ENCODE results near the gene NR2F2.

NR2F2 gene

DNA sequence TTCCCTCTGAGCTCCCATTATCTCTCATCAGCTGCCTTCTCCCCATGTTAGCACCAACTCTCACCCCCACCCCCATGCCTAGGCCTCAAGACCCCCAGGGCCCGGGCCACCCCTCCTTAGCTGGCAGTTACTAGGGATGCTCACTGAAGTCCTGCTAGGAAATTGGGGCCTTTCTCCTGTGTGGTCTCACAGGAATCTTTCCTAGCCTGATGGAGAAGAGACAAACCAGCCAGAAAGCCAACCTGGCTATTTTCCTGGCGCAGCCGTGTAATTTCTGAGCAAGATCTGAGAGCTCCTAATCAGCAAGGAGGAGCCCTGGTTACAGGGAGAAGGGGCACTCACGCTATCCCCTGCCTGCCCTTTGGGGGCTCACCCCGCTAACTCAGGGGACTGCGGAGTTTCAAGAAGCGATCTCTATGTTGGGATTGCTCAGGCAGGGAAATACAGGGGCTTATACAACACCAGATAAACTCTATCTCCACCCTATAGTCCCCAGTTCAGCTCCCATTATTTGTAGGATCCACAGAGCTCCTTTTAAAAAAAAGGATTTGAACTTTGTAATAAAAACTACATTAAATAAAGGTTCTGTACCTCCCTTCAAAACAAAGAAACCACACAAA is 25.2 kb downstream of the NR2F2 start:
- DNase-seq: no peak

DNA sequence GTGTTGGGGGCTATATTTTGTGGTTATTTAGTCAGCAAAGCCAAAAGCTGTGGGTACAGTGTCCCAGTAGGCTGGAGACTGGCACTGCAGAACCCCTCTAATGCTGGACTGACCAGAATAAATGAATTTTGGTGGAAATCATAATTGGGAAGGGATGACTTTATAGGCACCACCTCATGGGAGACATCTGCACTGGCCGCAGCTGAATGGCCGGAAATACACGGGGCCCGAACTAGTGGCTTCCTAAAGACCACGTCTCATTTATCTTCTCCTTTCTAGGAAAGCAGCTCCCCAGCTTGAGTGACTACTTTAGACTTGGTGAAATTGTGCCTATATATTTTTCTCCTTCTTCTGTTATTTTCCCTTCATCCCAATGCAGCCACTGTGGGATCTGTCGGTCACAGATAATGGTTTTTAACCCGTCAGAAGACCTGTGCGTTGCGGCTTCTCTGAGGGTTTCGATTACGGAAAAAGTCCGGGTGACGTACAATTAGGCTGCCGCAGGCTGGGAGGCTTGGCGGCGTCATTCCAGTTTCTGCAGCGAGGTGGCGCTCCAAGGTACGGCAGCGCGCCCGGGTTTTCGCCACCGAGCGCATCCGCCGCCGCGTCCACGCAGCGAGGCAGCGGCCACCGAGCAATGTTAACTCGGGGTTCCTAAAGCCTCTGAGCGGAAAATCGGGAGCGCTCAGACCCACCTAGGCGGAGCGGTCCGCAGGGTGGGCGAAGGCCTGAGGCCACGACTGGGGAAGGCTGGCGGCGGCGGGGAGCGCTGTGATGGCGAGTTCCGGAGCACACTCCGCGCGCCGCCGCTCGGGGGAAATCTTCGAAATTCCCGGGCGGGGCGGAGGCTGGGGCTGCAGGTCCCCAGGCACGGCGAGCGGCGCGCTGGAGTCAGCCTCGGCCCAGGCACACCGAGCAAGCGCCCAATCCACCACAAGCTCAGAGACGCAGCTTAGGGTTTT is 26.3 kb downstream of the NR2F2 start:
- no peak for DNase-seq

DNA sequence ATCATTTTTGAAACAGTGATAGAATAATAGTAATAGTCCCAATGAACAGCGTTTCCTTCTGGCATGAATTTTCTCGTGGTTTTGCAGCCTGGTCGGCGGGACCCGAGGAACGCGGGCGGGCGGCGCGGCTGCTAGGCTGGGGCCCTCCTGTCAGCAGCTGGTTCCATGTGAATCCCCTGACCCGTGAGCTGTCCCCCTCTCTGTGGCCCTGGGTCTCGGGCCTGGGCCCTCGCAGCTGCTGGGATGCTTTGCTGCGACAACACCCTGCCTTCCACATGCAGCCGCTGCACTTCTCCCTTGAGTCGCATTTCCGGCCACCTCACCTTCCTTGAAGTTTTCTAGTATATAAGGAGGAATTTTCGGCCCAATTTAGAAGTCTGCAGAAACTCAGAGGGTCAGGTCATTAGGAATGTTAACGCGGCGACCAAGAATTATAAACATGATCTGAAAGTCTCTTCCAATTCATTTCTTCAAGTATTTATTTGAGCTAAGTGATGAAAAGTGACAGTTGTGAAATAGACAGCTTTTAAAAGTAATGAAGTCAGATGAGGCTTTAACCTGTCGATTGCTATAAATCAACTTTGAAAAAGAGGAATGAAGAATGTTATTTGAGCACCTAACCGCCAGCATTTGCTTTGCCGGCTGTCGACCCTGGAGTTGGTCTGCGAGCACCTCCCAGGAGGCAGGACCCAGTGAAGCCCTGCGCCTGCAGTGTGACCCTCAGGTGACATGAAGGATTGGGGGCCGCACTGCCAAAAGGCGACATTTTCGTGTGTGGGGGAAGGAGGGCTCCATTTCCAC is 27.7 kb downstream of the NR2F2 start:
- no peak for DNase-seq

DNA sequence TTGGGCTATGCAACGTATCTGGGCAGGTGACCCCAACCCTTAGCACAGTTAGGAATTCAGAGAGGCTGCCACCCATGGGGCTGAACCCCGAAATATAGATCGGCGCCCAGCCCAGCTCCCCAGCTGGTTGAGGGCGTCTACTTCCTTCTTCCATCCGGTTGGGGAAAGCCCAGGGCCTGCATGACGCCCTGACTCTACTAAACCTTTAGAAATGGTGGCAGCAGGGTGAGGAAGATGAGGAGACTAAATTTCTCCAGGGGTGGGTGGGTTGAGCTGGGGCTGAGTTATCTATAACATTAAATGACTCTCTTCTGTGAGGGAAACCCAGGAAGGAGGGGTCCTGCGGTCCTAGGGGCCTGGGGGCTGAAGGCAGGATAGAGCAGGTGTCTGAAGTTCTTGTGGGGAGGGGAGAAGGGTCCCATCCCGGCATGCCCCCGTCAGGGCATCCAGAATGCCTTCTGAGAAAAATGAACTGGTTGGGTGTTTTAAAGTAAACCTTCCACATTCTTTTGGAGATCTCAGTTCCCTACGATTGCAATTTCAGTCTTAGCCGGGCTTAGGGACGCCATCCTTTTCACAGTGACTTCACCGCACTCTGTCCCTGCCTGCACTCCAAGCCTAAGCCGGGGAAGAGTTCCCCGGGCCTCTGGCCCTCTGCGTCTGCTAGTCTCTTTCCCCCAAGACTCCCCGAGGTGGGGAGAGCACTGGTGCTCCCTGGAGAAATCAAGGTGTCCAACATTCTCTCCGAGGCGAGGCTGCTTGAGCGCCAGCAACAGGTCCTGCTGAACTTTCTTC is 28.5 kb downstream of the NR2F2 start:
- no peak for DNase-seq

DNA sequence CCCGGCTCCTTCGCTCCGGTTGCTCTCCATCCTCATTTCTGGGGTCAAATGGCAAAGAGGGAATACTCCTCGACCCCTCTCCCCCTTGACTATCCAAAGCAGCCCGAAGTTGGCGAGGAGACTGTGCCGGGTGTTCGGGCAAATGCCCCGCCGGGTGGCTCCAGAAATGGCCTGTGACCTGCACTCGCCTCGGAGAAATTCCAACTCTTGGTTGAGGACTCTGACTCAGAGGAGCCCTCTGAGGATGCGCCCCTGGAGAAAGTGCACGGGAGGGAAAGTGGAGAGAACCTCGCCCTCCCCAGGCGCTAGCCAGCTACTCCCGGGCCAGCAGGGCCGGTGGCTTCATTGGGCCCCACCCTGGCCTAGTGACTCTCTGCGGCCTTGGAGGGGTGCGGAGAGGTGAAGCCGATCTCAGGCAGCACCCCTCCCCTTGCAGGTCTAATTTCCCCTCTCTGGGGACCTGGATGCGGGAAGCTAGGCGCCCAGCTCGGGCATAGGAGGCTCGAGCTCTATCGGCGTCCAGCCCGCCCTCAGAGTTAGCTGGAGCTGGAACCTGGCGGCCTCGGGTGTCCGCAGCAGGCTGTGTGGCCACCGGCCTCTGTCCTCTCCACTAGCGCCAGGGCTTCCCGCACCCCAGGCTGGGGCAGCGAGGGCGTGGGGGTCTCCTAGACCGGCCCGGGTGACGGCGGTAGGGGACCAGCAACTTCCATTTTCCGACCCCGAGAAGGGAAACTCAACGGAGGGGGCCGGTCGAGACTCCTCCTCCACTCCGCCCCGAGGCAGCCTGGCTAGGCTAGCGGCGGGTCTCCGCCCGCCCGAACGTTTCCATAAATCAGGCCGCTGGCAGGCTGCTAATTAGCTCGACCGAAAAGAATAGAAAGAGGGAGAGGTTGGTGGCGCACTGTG is 29.4 kb downstream of the NR2F2 start:
- no peak for DNase-seq

DNA sequence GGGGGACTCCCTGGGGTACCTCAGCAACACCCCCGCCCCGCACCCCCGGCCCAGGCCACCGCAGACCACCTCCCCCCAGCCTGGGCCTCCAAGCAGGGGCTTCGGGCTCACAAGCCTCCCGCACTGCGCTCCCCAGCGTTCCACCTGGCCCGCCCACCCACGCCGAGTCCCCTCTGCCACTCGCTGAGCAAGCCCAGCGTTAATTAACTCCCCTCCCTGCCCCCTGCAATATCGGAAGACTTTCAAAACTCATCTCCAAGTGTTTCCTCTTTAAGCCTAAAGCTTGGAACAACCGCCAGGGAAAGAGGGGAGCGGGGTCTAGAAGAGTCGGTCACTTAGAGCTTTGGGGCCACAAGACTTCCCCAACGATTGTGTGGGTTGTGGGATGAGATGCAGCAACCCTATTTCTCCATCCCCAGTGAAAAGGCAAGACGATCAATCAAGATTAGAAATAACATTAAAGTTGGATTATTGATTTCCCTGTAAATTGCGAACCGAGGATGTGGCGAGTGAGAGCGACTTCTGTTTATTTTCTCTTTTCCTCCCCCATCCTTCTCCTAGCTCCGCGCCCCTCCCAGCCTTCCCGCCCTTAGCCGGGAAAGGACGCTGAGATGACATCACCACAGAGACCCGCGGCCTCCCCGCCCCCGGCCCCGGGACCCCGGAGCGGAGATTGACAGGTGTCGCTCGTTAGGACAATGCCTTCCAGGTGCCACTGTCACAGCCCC is 30.2 kb downstream of the NR2F2 start:
- DNase-seq: no peak

DNA sequence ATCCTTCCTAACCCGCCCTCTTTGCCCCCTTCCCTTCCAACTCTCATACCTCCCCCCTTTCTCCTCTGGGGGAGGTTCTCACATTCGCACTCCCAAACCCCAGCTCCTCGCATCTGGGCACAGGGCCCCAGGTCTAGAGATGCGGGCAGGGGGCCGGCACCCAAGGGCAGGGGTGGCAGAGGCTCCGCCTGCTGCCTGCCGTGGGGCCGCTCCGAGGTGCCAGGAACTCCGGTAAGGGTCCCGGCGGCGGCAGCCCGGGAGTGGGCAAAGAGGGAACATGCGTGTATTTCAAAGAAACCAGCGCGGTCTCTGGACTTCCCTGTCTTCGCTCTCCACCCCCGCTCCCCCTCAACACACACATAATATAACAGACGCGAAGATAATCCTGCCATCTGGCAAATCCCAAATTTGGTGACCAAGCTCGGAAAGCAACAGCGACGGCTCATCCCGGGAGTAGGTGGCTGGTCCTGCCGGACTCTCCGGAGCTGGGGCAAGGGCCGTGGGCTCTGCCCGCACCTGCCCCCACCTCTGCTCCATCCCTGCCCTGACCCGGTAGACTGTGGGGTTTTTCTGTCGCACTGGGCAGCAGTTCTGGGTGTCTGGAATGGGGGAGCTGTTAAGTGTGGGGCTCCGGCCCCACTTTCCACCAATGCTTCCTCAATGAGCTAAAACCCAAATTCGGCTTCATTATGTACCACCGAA is 31.0 kb downstream of the NR2F2 start:
- DNase-seq: no peak

DNA sequence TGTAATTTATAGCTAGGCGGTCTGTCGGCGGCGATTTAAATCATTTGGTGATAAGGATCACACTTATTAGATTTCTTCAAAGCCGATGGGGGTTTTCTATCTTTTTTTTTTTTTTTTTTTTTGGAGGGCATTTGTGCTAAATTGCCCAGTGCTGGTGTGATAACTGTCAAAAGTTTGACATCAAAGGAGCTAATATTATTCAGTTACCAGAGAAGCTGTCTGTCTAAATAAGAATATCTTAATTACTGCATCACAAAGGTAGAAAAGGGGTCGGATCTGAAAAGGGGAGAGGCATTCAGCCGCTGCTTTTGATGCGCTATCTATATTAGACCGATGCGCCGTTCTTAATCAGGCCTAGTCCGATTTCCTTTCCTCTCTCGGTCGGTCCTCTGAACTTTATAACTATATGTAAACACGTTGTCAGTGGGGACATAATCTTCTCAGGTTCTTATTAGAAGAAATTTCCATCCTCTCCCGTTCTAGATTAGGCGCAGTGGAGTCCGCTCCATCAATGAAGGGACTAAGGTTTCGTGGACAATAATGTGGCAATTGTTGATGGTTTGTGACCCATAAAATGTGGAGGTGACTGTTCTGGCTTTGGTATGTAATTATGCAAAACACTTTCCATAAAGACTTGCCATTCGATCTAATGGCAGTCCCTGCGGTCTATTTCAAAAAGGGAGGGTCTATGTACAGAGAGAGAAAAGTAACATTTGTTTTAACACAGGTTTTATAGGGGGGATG is 31.7 kb downstream of the NR2F2 start:
- DNase-seq: no peak

DNA sequence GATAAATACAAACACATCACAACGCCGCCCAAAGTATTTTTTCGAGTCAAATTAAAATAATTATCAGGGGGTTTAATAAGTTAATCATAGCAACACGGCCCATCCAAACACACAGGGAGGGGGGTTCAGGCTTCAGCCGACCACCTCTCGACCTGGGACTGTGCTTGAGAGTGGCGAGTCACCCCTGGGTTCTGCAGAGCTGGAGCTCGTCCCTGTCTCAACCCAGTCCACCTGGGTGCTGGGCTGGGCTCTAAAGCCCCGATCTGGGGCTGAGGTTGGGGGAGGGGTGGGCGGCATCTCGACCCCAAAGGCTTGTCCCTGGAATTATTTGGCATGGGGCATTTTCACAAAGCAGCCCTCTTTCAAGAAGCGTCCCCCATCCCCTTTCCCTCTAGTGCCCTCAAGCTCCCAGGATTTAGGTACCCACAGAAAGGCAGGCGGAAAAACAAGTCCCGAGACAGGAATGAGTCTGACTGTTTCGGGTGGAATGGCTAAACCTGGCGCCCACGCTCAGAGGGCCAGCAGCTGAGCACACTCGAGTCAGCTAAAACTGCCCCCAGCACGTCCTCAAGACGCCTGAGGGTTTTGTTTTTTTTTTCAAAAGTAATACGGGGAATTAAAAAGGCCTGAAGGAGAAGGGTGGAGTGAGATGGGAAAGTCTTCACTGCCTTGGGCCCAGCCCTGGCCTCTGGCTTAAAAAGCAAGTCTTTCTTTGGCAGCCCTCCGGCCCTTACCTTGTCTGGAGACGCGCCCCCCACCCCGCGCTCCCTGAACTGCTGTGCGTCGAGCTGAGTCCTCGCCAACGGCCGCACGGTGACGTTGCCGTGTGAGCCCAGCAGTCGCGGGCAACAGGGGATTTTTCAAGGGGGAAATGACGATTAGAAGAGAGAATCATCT is 32.5 kb downstream of the NR2F2 start:
- DNase-seq: no peak

DNA sequence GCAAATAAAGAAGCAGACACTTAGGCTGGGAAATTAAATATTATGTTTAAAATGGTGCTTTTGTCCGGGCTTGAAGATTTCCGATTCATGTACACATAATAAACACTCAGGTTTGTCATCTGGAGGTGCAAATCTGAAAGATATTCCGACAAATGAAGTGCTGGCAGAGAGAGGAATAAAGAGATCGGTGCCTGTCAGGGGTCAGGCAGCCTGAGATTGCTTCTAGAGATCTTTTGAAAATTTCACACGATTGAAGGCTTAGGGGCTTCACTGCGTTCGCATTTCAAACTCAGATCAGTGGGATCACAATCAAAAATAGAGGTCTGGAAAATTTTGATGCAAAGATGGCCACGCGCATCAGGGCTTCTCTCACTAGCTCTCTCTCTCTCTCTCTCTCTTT is 33.2 kb downstream of the NR2F2 start:
- no peak for DNase-seq

DNA sequence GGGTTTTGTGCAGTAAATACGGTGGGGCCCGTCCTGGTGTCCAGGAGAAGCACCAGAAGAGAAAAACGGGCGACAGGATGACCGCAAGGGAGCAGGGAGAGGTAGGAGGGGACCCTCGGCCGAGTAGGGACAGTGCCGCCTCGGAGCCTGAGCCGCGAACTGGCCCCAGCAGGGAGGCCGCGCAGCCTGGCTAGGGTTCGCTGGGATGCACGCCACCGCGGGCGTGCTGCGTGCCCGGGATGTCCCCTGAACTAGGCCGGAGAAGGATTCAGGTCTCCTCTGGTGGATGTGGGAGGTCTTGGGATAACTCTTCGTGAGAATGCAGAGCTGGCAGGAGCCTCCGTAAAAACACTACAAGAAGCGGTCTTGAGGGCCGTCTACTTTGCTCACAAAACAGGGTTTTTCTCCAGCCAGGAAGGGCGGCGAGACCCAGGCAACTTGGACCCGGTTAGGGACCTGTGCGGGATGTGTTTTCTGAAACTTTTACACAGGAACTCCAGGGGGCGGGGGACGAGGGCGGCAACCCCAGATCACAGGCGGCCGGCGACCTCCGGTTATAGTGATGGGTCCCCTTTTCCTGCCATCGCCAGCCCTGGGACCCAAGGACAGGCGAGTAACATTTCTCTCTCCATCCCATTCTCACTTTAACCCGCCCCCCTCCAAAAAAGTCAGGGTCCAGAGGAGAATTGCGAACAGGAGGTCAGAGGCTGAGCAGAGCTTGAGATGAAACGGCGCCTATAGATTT is 35.5 kb downstream of the NR2F2 start:
- no peak for DNase-seq

DNA sequence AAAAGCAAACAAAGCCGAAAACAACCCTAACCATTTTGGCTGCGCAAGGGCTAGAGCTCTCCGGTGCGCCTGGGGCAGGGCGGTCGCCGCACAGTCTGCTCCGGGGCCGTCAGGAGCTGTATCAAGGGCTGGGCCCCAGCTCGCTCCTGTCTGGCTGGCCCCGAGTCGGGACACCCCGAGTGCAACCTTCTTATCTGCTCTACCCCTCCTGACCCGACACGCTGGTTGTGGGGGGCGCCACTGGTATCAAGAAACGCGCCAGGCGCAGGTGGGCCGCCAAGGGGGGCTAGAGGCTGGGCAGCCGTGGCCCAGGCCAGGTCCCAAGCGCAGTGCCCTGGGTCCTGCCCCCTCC is 36.0 kb downstream of the NR2F2 start:
- DNase-seq: no peak

DNA sequence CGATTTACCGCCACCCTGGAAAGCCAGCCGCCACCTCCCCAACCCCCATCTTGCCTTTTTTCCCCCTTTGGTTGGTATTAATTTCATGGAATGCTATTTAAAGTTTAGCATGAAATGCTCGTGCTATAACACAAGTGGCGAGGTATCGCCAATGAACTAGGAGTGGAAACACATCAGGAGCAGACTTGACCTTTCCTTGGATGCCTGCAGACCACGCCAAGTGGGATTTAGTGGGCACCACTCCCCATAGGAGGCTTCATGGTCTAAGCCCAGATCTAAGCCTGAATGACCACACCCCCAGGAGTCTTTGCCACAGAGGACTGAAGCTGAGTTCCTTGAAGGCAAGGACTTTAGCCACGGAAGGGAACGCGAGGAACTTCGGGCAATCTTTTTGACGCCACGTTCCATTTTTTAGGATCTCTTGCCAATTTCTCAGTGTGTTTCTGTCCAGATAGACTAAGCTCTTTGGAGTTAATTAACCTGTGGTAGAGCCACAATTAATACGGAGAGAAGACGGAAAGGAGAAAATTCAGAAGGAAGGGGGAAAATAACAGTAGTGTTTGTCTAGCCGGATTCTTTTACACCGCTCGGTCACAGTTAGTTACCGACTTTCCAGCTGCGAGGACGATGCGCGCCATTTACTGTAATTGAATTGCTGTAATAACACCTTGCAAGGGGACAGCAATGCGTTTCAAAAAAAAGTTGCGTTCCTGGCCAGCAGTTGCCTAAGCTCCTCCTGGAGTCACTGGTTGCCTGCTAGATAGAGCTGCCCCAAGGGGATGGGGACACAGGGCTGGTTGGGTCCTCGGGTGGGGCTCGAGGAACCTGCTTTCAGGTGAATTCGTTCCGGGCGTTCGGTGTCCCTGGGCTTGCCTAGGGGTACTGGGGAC is 37.1 kb downstream of the NR2F2 start:
- DNase-seq: no peak

DNA sequence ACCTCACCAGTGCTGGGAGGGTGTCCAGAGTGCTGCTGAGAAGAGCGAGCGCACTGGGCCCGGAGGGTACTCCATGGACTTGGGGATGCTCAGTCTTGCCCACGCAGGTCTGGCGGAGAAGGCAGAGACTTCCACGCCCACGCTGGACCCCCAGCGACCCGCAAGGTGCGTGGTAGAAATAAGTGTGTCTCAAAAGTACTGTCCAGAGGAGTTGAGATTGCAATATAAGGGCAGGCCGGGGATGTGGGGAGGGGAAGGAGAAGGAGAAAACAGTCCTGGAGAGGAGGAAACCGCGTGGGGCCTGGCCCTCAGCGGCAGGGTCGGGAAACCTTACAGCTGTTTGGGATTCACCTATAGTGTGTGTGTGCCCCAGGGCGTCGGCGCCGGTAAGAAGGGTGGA is 38.9 kb downstream of the NR2F2 start:
- DNase-seq: no peak

DNA sequence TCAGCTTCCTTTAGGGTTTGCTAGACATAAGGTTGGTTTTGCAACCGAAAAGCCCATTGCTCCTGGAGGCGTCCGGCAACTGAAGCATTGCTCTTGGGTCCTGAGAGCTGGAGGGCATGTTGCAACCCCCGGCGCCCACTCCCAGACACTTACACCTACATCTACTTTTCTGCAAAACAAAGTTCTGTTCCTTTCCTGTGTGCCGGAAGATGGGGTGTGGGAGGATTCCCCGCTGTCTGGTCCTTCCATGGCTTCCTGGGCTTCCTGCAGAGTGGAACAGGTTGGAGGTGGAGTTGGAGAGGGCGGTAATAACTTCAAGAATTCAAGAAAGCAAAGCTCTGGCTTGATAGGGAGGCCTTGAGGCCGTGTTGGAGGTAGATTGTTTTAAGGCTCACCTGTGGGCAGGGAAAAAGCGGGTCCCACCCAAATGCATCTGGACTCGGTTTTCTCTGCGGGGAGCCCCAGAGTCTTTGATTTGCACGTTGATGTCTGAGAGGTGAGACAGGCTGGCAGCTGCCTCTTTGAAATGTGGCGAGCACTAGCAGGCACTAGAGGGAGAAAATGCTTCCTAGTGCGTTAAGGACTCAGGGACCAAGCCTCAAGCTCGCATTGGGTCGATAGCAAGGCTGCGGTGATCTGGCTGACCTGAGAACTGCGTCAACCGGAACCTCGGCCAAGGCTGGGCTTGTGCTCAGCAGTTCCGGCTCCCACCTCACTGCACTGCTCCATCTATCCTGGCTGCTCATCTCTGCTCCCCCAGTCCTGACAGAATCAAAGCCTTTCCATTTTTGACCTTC is 39.5 kb downstream of the NR2F2 start:
- no peak for DNase-seq

DNA sequence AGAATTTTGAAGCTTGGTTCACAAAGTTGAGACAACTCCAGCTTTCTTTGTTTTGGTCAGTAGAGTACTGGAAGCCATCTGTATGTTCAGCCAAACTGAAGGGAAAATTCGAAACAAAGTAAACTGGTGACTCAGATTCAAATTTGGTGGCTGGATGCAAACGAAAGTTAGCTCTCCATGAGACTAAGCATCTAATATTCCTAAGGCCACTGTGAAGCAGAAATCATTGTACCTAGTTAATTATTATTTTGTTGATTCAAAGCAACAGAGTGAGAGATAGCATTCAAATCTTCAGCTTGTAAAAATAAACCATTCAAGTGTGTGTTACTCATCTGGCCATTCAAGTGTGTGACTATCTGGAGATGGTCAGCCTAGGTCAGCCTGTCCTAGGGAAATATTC is 42.1 kb downstream of the NR2F2 start:
- no peak for DNase-seq

Measured in DMS79 (cell line).